Gastroesophageal sphincter (tissue), 3 donors: Measurements from ENCODE around the gene NFYC.

Source experiments
- EP300 ChIP-seq: sonication (generic); formaldehyde crosslinking; IDR thresholded peaks from one replicate; pipeline ENCODE4 v1.6.1; 2017; ENCODE audit warnings: antibody characterized with exemption, mild to moderate bottlenecking
- POLR2AphosphoS5 ChIP-seq: sonication (generic); formaldehyde crosslinking; IDR thresholded peaks from one replicate; pipeline ENCODE4 v1.6.1; 2017; ENCODE audit warnings: antibody characterized with exemption
- TF ChIP-seq, protein P1 (sequence below), 4 experiments: fragments of 200-600 bp in 2 of 4; fragments of 450-650 bp in 2 of 4; sonication (generic) in 1 of 4; IDR thresholded peaks; one replicate each; pipeline ENCODE4 v1.5.1; 2017 to 2019; ENCODE audit warnings: antibody characterized with exemption in 4 of 4, mild to moderate bottlenecking in 2 of 4, moderate library complexity in 2 of 4

DNA sequence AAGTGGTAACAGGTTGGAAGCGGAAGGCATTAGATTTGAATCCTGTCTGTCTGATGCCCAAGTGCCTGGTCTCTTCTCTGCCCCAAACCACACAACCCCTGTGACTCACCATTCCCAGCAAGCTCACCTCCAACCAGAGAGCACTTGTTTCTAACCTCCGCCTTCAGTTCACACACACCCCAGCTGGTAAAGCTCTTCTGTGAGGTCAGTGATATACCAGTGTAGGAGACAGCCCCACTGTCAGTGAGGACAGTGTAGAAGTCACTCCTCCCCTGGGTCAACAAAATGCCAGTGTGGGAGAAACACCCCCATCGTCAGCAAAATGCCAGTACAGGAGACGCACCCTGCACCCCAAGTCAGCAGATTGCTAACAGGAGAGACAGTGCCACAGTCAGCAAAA, 28.6 kb upstream of the NFYC start:
- no peak for TF ChIP-seq POLR2AphosphoS5
- no peak for TF ChIP-seq EP300
- TF ChIP-seq, protein P1, sequence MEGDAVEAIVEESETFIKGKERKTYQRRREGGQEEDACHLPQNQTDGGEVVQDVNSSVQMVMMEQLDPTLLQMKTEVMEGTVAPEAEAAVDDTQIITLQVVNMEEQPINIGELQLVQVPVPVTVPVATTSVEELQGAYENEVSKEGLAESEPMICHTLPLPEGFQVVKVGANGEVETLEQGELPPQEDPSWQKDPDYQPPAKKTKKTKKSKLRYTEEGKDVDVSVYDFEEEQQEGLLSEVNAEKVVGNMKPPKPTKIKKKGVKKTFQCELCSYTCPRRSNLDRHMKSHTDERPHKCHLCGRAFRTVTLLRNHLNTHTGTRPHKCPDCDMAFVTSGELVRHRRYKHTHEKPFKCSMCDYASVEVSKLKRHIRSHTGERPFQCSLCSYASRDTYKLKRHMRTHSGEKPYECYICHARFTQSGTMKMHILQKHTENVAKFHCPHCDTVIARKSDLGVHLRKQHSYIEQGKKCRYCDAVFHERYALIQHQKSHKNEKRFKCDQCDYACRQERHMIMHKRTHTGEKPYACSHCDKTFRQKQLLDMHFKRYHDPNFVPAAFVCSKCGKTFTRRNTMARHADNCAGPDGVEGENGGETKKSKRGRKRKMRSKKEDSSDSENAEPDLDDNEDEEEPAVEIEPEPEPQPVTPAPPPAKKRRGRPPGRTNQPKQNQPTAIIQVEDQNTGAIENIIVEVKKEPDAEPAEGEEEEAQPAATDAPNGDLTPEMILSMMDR (IDR thresholded peaks at IDR 0.05) = no peak
